ENCODE measurements around the gene LCP1.

LCP1 gene

GRCh38 chr13:46126056-46126455 lies 55.9 kb downstream of the LCP1 start:
- DNase-seq: no peak

GRCh38 chr13:46124967-46125933 lies 56.7 kb downstream of the LCP1 start:
- DNase-seq: no peak

- DNase-seq: no peak
Measured at GRCh38 chr13:46124531-46124966, 57.4 kb downstream of the LCP1 start.

GRCh38 chr13:46122304-46122703 lies 59.7 kb downstream of the LCP1 start:
- no peak for DNase-seq

- DNase-seq: no peak
Measured at GRCh38 chr13:46121597-46122163, 60.3 kb downstream of the LCP1 start.

- no peak for DNase-seq
Measured at GRCh38 chr13:46121033-46121432, 60.9 kb downstream of the LCP1 start.

GRCh38 chr13:46119883-46120614 lies 61.9 kb downstream of the LCP1 start:
- DNase-seq: peak; percentile 59

GRCh38 chr13:46116653-46117502 lies 65.1 kb downstream of the LCP1 start:
- DNase-seq: no peak

GRCh38 chr13:46114613-46115012 lies 67.4 kb downstream of the LCP1 start:
- no peak for DNase-seq

GRCh38 chr13:46113596-46113995 lies 68.4 kb downstream of the LCP1 start:
- no peak for DNase-seq

GRCh38 chr13:46111151-46111550 lies 70.8 kb downstream of the LCP1 start:
- no peak for DNase-seq

- no peak for DNase-seq
Measured at GRCh38 chr13:46109451-46109850, 72.5 kb downstream of the LCP1 start.

GRCh38 chr13:46106839-46107371 lies 75.1 kb downstream of the LCP1 start:
- DNase-seq: no peak

GRCh38 chr13:46104868-46105267 lies 77.1 kb downstream of the LCP1 start, which contains the start of gene CPB2:
Gene CPB2, minus strand, starts transcription at chr13:46105033. Its CDS starts 24 bp downstream, at chr13:46105009.
- no peak for DNase-seq

- no peak for DNase-seq
Measured at GRCh38 chr13:46103037-46103436, 78.9 kb downstream of the LCP1 start.

GRCh38 chr13:46102255-46102605 lies 79.7 kb downstream of the LCP1 start:
- no peak for DNase-seq

- peak; percentile 78 for DNase-seq
Measured at GRCh38 chr13:46101484-46102254, 80.3 kb downstream of the LCP1 start.

- DNase-seq: no peak
Measured at GRCh38 chr13:46101002-46101401, 81.0 kb downstream of the LCP1 start.

- DNase-seq: no peak
Measured at GRCh38 chr13:46100191-46100815, 81.7 kb downstream of the LCP1 start.

GRCh38 chr13:46097663-46098062 lies 84.3 kb downstream of the LCP1 start:
- no peak for DNase-seq

GRCh38 chr13:46097015-46097414 lies 85.0 kb downstream of the LCP1 start:
- DNase-seq: peak; percentile 37
